Testis (tissue), 3 donors: ENCODE results near the gene DCDC2C. TPM values are rescaled to one million over a fixed set of nuclear protein-coding genes. Genes with fewer than 3 reads are reported as not detected.

ENCODE experiments used
- DNase-seq: peaks from one replicate; pipeline ENCODE4 v3.0.0-alpha.2; 2019
- H3K27ac ChIP-seq, 2 donors: fragments of 200-600 bp; sonication (generic); one replicate each; pipeline ENCODE4 v1.5.1; 2019
- H3K27me3 ChIP-seq: fragments of 200-600 bp; sonication (generic); one replicate; pipeline ENCODE4 v1.5.1; 2019
- H3K36me3 ChIP-seq: fragments of 200-600 bp; sonication (generic); one replicate; pipeline ENCODE4 v1.5.1; 2017; ENCODE audit warnings: low read depth; ENCODE audit errors: missing control alignments
- H3K4me1 ChIP-seq: fragments of 200-600 bp; sonication (generic); one replicate; pipeline ENCODE4 v1.5.1; 2019
- H3K4me3 ChIP-seq, 2 donors: fragments of 200-600 bp; sonication (generic); one replicate each; pipeline ENCODE4 v1.5.1; 2017 to 2019
- H3K9me3 ChIP-seq: fragments of 200-600 bp; sonication (generic); one replicate; pipeline ENCODE4 v1.5.1; 2017
- CTCF ChIP-seq, 3 experiments: fragments of 450-650 bp in 2 of 3; fragments of 200-600 bp in 1 of 3; sonication (generic) in 1 of 3; IDR thresholded peaks; one replicate each; pipeline ENCODE4 v1.5.1; 2016 to 2019; ENCODE audit warnings: antibody characterized with exemption in 3 of 3, mild to moderate bottlenecking in 2 of 3, moderate library complexity in 1 of 3
- POLR2A ChIP-seq: fragments of 450-650 bp; IDR thresholded peaks from one replicate; pipeline ENCODE4 v1.6.1; 2017; ENCODE audit warnings: antibody characterized with exemption, mild to moderate bottlenecking, moderate library complexity
- WGBS, 2 donors: methylation state at CpG; one replicate each; pipeline ENCODE4 v1.1.5; 2018; 5-methylcytosine and 5-hydroxymethylcytosine counted together
- intact Hi-C: fragments of 100-400 bp; cut with DNase I; formaldehyde crosslinking; loops from one replicate; pipeline ENCODE4 v1.15.1; 2023; ENCODE audit warnings: low total_unique reads
- polyA plus RNA-seq: library from polyadenylated mRNA; stranded (reverse); fragments of 350-450 nt; fragmentation: Illumina TruSeq; extraction: RNeasy Lipid Tissue Mini Kit (QIAGEN cat#74804); gene quantifications from one replicate; pipeline ENCODE4 v1.2.3, GENCODE V29; 2014; ENCODE audit warnings: low read depth, low replicate concordance; ENCODE audit not compliant: insufficient read depth
- total RNA-seq, 2 donors: library from RNA; depleted of rRNA; stranded (reverse); fragments of >200 nt; gene quantifications; one replicate each; pipeline ENCODE4 v1.2.3, GENCODE V29; 2016

Gene DCDC2C
- total and polyA plus RNA-seq, 3 donors from 2014 or later: 9.9 to 12.1 (median 10.6) TPM

- H3K4me1 ChIP-seq: no peaks in the 10 kb centered on the region
- intact Hi-C loops: no loop called here
- H3K27me3 ChIP-seq: no peaks in the 10 kb centered on the region
- no peaks in the 10 kb centered on the region for H3K9me3 ChIP-seq
- 97 to 98% methylated on average over 15 of the region's 15 CpGs for WGBS, 2 donors
- no peak for DNase-seq
- no peaks in the 10 kb centered on the region for H3K36me3 ChIP-seq
- TF ChIP-seq POLR2A (no peak), CTCF (IDR thresholded peaks at IDR 0.05) (no peak)
- no peak overlapping the region for H3K4me3 ChIP-seq
- no peak overlapping the region for H3K27ac ChIP-seq
Measured at GRCh38 chr2:3840611-3841155, 137.3 kb downstream of the DCDC2C start.

DNA sequence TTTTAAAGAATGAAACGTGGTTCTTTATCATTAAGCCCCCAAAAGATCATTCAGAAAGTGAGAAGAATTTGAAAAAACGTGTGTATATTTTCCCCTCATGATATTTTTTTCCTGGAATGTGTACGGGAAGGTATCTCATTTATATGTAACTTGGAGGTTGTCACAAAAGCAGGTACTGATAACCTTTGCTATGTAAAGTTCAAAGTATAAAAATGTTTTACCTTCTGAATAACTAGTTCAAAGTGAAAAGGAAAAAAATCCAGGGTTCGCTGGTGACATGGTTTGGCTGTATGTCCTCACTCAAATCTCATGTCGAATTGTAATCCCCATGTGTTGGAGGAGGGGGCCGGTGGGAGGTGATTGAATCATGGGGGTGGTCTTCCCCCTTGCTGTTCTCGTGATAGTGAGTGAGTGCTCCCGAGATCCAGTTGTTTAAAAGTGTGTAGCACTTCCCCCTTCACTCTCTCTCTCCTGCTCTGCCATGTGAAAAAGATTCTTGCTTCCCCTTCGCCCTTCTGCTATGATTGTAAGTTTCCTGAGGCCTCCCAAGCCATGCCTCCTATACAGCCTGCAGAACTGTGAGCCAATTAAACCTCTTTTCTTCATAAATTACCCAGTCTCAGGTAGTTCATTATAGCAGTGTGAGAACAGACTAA is 144.2 kb downstream of the DCDC2C start:
- no peak for DNase-seq
- intact Hi-C loops: no loop called here
- TF ChIP-seq CTCF (IDR thresholded peaks at IDR 0.05) (no peak), POLR2A (no peak)
- Histone ChIP-seq H3K27me3 (no peaks in the 10 kb centered on the region), H3K4me1 (no peaks in the 10 kb centered on the region), H3K9me3 (no peaks in the 10 kb centered on the region), H3K27ac (no peak overlapping the region), H3K4me3 (no peak overlapping the region), H3K36me3 (no peaks in the 10 kb centered on the region)
- 63 to 78% methylated on average over 9 of the region's 9 CpGs for WGBS, 2 donors

GRCh38 chr2:3848776-3849175 is 145.4 kb downstream of the DCDC2C start:
- intact Hi-C loops: no loop called here
- Histone ChIP-seq H3K27me3 (no peaks in the 10 kb centered on the region), H3K4me3 (no peak overlapping the region), H3K27ac (no peak overlapping the region), H3K36me3 (no peaks in the 10 kb centered on the region), H3K9me3 (no peaks in the 10 kb centered on the region), H3K4me1 (no peaks in the 10 kb centered on the region)
- no peak for TF ChIP-seq CTCF (IDR thresholded peaks at IDR 0.05)
- TF ChIP-seq POLR2A: no peak
- no peak for DNase-seq
- 85 to 87% methylated on average over 9 of the region's 9 CpGs for WGBS, 2 donors

DNA sequence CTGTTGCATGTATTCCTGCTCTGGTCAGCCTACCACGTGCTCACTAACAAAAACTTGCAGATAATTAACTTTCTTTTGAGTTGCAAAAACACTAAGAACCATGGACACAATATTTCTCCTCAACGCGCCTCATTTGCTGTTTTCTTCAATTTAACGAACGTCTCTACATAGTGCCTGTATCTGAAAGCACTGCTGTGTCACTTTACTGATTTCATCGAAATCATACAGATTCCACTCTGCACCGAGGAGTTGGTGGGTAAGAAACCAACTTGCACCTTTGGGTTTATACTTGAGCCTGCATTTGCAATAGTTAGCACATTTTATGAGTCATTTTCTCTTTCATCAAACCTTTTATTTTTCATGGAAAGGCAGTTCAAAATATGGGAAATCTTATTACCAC is 145.8 kb downstream of the DCDC2C start:
- no peak for DNase-seq
- 74 to 78% methylated on average over 7 of the region's 7 CpGs for WGBS, 2 donors
- no peak for TF ChIP-seq POLR2A
- no peak for TF ChIP-seq CTCF (IDR thresholded peaks at IDR 0.05)

DNA sequence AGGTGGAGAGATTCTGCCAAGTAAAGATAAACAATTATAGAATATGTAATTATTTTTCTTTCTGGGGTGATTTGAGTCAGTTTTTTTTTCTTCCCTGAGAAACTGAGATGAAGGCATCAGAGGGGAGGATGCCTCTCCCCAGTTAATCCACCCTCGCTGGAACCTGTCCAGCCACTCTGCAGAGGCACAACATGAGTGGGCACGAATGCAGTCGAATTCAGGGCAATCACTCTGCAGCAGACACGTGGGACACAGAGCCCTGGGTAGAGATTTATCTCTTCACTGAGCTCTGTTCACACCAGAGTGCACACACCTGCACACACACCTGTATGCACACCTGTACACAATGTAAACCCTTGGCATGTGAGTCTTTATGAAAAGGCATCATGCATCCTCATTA is 154.2 kb downstream of the DCDC2C start:
- no peaks in the 10 kb centered on the region for H3K36me3 ChIP-seq
- no peaks in the 10 kb centered on the region for H3K9me3 ChIP-seq
- 51 to 53% methylated on average over 4 of the region's 4 CpGs for WGBS, 2 donors
- H3K4me1 ChIP-seq: no peaks in the 10 kb centered on the region
- no peaks in the 10 kb centered on the region for H3K27me3 ChIP-seq
- H3K27ac ChIP-seq: no peak overlapping the region
- H3K4me3 ChIP-seq: no peak overlapping the region
- DNase-seq: no peak
- no peak for TF ChIP-seq CTCF (IDR thresholded peaks at IDR 0.05)
- TF ChIP-seq POLR2A: no peak
- intact Hi-C loops: no loop called here

More for the DNA sequence above, 145.8 kb downstream of the DCDC2C start:
- Histone ChIP-seq H3K9me3 (no peaks in the 10 kb centered on the region), H3K4me3 (no peak overlapping the region), H3K4me1 (no peaks in the 10 kb centered on the region), H3K36me3 (no peaks in the 10 kb centered on the region), H3K27me3 (no peaks in the 10 kb centered on the region), H3K27ac (no peak overlapping the region)
- intact Hi-C loops: no loop called here
